Glomerular visceral epithelial cell (primary cell): ENCODE measurements around the gene TRPV5.

Experiments used
- DNase-seq: peaks from one replicate; pipeline ENCODE4 v3.0.0-alpha.2; 2016; ENCODE audit errors: extremely low spot score

The TRPV5 gene

GRCh38 chr7:142908921-142909890 is 24.3 kb downstream of the TRPV5 start:
- no peak for DNase-seq

GRCh38 chr7:142908290-142908689 is 25.3 kb downstream of the TRPV5 start:
- no peak for DNase-seq

GRCh38 chr7:142906643-142907042 is 26.9 kb downstream of the TRPV5 start:
- no peak for DNase-seq

GRCh38 chr7:142905759-142906158 is 27.8 kb downstream of the TRPV5 start:
- DNase-seq = no peak

DNA sequence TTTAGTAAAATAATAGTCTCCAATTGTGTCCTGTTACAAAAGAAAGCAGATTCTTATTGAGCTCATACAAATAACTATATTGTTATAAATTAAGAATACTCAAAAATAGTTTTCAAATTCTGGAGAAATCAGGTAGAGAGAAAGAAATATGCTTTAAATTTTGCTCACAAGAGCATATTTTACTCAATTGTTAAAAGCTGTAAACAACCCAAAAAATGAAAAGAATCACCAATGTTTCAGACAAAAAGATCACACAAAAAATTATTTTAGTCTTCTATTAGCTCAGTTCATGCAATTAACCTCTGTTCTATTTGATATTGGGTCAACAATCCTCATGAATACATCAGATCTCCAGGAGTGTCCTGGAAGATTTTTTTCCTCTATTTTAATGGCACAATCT is 29.4 kb downstream of the TRPV5 start:
- no peak for DNase-seq

GRCh38 chr7:142901426-142902259 is 31.9 kb downstream of the TRPV5 start:
- no peak for DNase-seq

GRCh38 chr7:142899661-142900060 is 33.9 kb downstream of the TRPV5 start:
- DNase-seq = no peak

- no peak for DNase-seq
Observed at GRCh38 chr7:142898377-142899170, 35.0 kb downstream of the TRPV5 start.

DNA sequence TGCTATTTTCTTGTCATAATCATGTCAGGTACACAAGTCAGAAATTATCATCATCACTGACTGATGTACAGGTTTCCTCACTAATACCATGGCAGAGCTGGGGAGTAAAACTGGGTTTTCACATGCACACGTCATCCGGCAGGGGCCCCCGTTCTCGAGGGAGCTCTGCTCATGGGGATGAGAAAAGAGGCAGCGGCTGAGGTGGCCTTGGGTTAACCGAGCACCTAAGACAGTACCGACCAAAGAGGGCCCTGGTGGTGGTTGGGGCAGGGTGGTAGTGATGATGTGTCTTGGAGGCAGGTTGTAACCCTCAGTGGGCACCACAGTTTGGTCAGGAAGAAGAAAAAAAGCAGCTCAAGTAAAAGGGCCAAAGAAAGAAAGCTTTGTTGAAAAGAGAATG is 35.9 kb downstream of the TRPV5 start:
- DNase-seq = no peak

GRCh38 chr7:142896741-142897379 is 36.7 kb downstream of the TRPV5 start:
- no peak for DNase-seq

DNA sequence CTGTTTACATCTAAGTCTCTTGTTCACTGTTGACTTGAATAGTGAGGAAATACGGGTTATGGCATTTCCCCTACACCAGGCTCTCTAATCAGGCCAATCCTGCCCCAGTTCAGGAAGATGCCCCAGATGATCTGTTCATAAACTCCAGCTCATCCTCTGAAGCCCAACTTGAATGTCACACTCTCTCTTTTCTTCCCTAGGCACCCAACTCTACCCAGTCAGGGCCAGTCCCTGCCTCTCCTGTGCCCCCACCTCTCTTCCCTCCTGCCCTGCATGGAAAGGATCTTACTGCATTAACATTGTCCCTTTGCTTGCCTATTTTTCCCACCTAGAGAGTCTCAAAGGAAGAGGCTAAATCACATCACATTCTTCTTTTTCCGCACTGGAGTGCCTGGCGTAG is 37.4 kb downstream of the TRPV5 start:
- no peak for DNase-seq

- DNase-seq = no peak
Observed at GRCh38 chr7:142894985-142895593, 38.5 kb downstream of the TRPV5 start.

DNA sequence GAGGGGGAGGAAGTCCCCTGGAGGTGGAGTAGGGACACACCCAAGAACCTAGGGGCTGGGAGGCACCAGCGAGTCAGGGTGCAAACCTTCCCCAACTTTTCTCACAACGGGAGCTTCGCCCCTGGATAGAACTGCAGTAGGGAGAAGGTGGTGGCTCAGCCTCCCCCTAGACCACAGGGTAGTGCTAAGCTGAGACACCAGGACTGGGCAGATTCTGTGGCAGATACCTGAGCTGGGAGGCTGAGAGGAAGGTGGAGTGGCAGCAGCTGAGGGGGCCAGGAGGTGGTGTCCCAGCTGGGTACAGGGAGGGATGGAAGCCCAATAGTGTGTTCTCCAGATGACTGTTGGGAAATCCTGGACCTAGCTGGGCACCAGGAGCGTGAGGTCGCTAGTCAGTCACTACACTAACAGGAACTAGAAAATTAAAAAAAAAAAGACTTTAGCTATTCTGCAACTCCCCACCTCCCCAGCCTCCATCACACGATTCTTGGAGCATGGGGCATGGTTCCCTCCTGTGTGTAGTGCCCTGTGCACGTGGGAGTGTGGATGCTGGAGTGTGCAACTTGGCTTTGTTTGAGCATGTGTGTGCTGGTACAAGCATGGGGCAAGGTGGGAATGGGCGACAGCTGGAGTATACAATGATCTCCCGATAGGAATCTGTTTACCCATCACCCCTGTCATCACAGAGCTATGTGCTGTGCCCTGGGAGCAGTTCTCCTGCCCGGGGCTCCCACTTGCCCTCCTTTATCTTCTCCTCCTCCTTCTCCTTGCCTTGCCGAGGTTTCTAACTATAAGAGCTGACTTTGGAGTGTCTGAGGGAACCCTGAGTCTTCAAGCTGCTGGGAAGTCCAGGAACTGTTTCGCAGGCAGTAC is 39.2 kb downstream of the TRPV5 start:
- no peak for DNase-seq

DNA sequence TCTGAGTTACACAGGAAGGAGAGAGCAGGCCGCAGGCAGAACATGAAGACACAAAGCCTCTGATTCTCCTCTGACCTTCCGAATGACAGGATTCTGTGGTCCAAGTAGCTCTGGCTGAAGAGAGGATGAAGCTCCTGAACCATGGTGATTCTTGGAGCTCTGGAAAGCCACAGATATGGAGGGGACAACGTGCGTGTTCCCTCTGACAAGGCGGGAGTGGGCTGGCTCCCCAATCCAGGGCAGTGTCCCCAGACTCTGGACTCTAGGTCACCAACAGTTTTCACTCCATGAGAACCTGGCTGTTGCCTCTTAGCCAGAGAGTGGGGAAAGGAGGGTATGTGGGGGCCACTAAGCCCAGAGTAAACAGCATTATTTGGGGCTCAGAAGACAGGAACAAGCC is 40.6 kb downstream of the TRPV5 start:
- no peak for DNase-seq

GRCh38 chr7:142891490-142892082 is 42.0 kb downstream of the TRPV5 start:
- no peak for DNase-seq

DNA sequence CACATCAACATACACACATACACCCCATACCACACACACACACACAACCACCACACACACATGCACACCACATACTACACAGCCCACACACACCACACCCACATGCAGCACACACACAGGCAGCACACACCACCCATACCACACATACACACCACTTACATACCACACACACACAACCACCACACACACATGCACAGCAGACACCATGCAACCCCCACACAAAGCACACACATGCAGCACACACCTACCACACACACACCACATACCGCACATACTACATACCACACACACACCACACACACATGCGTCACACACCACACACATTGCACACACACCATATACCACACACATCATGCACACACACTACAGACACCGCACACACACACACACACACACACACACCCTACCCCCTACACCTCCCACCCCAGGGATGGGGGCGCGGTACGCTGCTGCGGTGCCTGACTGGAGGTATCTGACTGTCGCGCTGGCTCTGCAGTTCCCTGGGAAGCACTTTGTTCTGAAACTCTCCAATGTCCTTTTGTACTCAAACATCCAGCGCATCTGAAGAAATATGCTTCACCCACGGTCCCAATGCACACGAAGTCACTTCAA is 42.6 kb downstream of the TRPV5 start:
- DNase-seq = no peak

- DNase-seq = no peak
Observed at GRCh38 chr7:142889816-142890215, 43.7 kb downstream of the TRPV5 start.

- no peak for DNase-seq
Observed at GRCh38 chr7:142887282-142888015, 46.1 kb downstream of the TRPV5 start.
